GM21360 (cell line): ENCODE data around the gene EHMT1.

Source experiments
- ATAC-seq: cut with Tn5 transposase; IDR thresholded peaks from one replicate; pipeline ENCODE4 v1.9.1; 2021; ENCODE audit warnings: mild to moderate bottlenecking, moderate library complexity; ENCODE audit not compliant: unreplicated experiment

EHMT1 gene

GRCh38 chr9:137690930-137691645 lies 72.3 kb downstream of the EHMT1 start:
- ATAC-seq: no peak

- no peak for ATAC-seq
Observed at GRCh38 chr9:137691646-137692351, 73.0 kb downstream of the EHMT1 start.

- no peak for ATAC-seq
Observed at GRCh38 chr9:137694236-137694959, 75.6 kb downstream of the EHMT1 start.

GRCh38 chr9:137694962-137695875 lies 76.4 kb downstream of the EHMT1 start:
- ATAC-seq: no peak

GRCh38 chr9:137696136-137696925 lies 77.5 kb downstream of the EHMT1 start:
- ATAC-seq: no peak

GRCh38 chr9:137697193-137697592 lies 78.4 kb downstream of the EHMT1 start:
- no peak for ATAC-seq

- no peak for ATAC-seq
Observed at GRCh38 chr9:137697832-137698231, 79.0 kb downstream of the EHMT1 start.

GRCh38 chr9:137700911-137701310 lies 82.1 kb downstream of the EHMT1 start:
- no peak for ATAC-seq

- no peak for ATAC-seq
Observed at GRCh38 chr9:137702615-137703379, 84.0 kb downstream of the EHMT1 start.

- ATAC-seq: no peak
Observed at GRCh38 chr9:137703842-137704508, 85.2 kb downstream of the EHMT1 start.

GRCh38 chr9:137705443-137705863 lies 86.6 kb downstream of the EHMT1 start:
- ATAC-seq: peak; percentile 50

GRCh38 chr9:137705906-137706305 lies 87.1 kb downstream of the EHMT1 start:
- ATAC-seq: peak; percentile 21

GRCh38 chr9:137707361-137707760 lies 88.6 kb downstream of the EHMT1 start:
- ATAC-seq: no peak

GRCh38 chr9:137708590-137709284 lies 89.9 kb downstream of the EHMT1 start:
- no peak for ATAC-seq

GRCh38 chr9:137709411-137710101 lies 90.8 kb downstream of the EHMT1 start:
- no peak for ATAC-seq

- no peak for ATAC-seq
Observed at GRCh38 chr9:137710704-137711103, 91.9 kb downstream of the EHMT1 start.

GRCh38 chr9:137711678-137712105 lies 92.9 kb downstream of the EHMT1 start:
- ATAC-seq: no peak
